B cell (primary cell): ENCODE measurements around the gene DLG2.

Source experiments
- CTCF ChIP-seq: fragments of 200-600 bp; IDR thresholded peaks from one replicate; pipeline ENCODE4 v1.8.0; 2022; ENCODE audit warnings: antibody characterized with exemption, mild to moderate bottlenecking
- EZH2 ChIP-seq: IDR thresholded peaks from 2 replicates; pipeline ENCODE4 v1.6.1; 2012; ENCODE audit warnings: borderline replicate concordance, low read depth, mild to moderate bottlenecking, moderate library complexity, low read length; ENCODE audit not compliant: insufficient read depth, poor library complexity, severe bottlenecking

- TF ChIP-seq CTCF (no peak), EZH2 (no peak)
Observed at GRCh38 chr11:83480251-83480650, 2146.9 kb downstream of the DLG2 start.
